HG02938 (cell line): ENCODE data around the gene IRF2.

Experiments used
- ATAC-seq: cut with Tn5 transposase; IDR thresholded peaks from one replicate; pipeline ENCODE4 v1.9.1; 2021; ENCODE audit warnings: mild to moderate bottlenecking, moderate library complexity; ENCODE audit not compliant: unreplicated experiment

Gene IRF2

GRCh38 chr4:184474263-184475095, at the start of gene IRF2:
TSS of gene IRF2 (minus strand) at chr4:184474550. CDS start at chr4:184429064, 45,486 bp downstream.
- peak; percentile 50 for ATAC-seq

GRCh38 chr4:184515606-184516005, 41.3 kb upstream of the IRF2 start:
- no peak for ATAC-seq

GRCh38 chr4:184514121-184514988, 40.0 kb upstream of the IRF2 start:
- peak; percentile 94 for ATAC-seq

GRCh38 chr4:184513802-184514120, 39.4 kb upstream of the IRF2 start:
- peak; percentile 9 for ATAC-seq

GRCh38 chr4:184511156-184511555, 36.8 kb upstream of the IRF2 start:
- no peak for ATAC-seq

- no peak for ATAC-seq
Observed at GRCh38 chr4:184510401-184510800, 36.1 kb upstream of the IRF2 start.

- peak; percentile 97 for ATAC-seq
Observed at GRCh38 chr4:184506527-184507121, 32.3 kb upstream of the IRF2 start.

GRCh38 chr4:184504385-184504784, 30.0 kb upstream of the IRF2 start:
- no peak for ATAC-seq

GRCh38 chr4:184503869-184504300, 29.5 kb upstream of the IRF2 start:
- ATAC-seq: no peak

GRCh38 chr4:184500748-184501589, 26.6 kb upstream of the IRF2 start:
- no peak for ATAC-seq

GRCh38 chr4:184499996-184500395, 25.6 kb upstream of the IRF2 start:
- no peak for ATAC-seq

GRCh38 chr4:184498598-184498997, 24.2 kb upstream of the IRF2 start:
- no peak for ATAC-seq

- ATAC-seq: no peak
Observed at GRCh38 chr4:184489771-184490170, 15.4 kb upstream of the IRF2 start.

- ATAC-seq: no peak
Observed at GRCh38 chr4:184487503-184487902, 13.2 kb upstream of the IRF2 start.

- no peak for ATAC-seq
Observed at GRCh38 chr4:184485279-184485678, 10.9 kb upstream of the IRF2 start.

- no peak for ATAC-seq
Observed at GRCh38 chr4:184481544-184481943, 7.2 kb upstream of the IRF2 start.

GRCh38 chr4:184479516-184479950, 5.2 kb upstream of the IRF2 start:
- no peak for ATAC-seq

- ATAC-seq: no peak
Observed at GRCh38 chr4:184477201-184477999, 3.0 kb upstream of the IRF2 start.

GRCh38 chr4:184476695-184477094, 2.3 kb upstream of the IRF2 start:
- ATAC-seq: no peak

- ATAC-seq: no peak
Observed at GRCh38 chr4:184475498-184475897, 1.1 kb upstream of the IRF2 start.
